B cell (primary cell): ENCODE data around the gene FAIM2. TPM values are rescaled to one million over a fixed set of nuclear protein-coding genes. Genes with fewer than 3 reads are reported as not detected.

Experiments
- ATAC-seq: fragments of 200-7000 bp; cut with Tn5 transposase; one replicate; pipeline ENCODE4 v1.10.0; 2021; ENCODE audit warnings: low read depth, mild to moderate bottlenecking, moderate number of reproducible peaks, moderate library complexity
- CTCF ChIA-PET: fragments of 350-600 bp; sonication (Branson Sonifier 250); formaldehyde crosslinking; loops from one replicate; lab custom pipeline; 2021; ENCODE audit warnings: antibody characterized with exemption, inconsistent platforms; lab: Charles Lee
- POLR2A ChIA-PET: fragments of 350-600 bp; sonication (Branson Sonifier 250); formaldehyde crosslinking; loops from one replicate; lab custom pipeline; 2021; ENCODE audit warnings: antibody characterized with exemption; lab: Charles Lee
- DNase-seq: peaks from one replicate; pipeline ENCODE4 v3.0.0; 2013
- H2AFZ ChIP-seq: 2 replicates; pipeline ENCODE4 v1.6.1; 2012; ENCODE audit warnings: mild to moderate bottlenecking, low read depth, low read length; ENCODE audit not compliant: insufficient read depth, poor library complexity, severe bottlenecking
- H3K27ac ChIP-seq, 2 donors: 1 replicate in 1 of 2; 2 replicates in 1 of 2; pipeline ENCODE4 v1.5.1; 2012 to 2013; ENCODE audit warnings: low read length in 2 of 2, mild to moderate bottlenecking in 2 of 2, moderate library complexity in 1 of 2
- H3K27me3 ChIP-seq, 4 experiments: fragments of 200-600 bp in 1 of 4; sonication (generic) in 1 of 4; replicated peaks in 1 of 4; 1 replicate in 2 of 4; 2 replicates in 2 of 4; pipeline versions ENCODE4 v1.6.1 to v1.7.0; 2013 to 2016; ENCODE audit warnings: low read length in 3 of 4, mild to moderate bottlenecking in 2 of 4, mixed read lengths in 1 of 4, moderate library complexity in 1 of 4; ENCODE audit not compliant: insufficient read depth in 4 of 4, control insufficient read depth in 3 of 4; ENCODE audit errors: control extremely low read depth in 1 of 4
- H3K36me3 ChIP-seq, 2 experiments: replicated peaks in 1 of 2; 1 replicate in 1 of 2; 2 replicates in 1 of 2; pipeline versions ENCODE4 v1.6.1 to v1.7.1; 2013; ENCODE audit warnings: low read length in 1 of 2; ENCODE audit not compliant: insufficient read depth in 2 of 2, control insufficient read depth in 1 of 2; ENCODE audit errors: control extremely low read depth in 1 of 2, extremely low read depth in 1 of 2
- H3K4me1 ChIP-seq, 2 donors: fragments of 200-600 bp in 1 of 2; sonication (generic) in 1 of 2; 1 replicate in 1 of 2; 2 replicates in 1 of 2; pipeline versions ENCODE4 v1.5.1 to v1.6.1; 2013 to 2017; ENCODE audit warnings: low read length in 2 of 2; ENCODE audit not compliant: control insufficient read depth in 2 of 2, insufficient read depth in 2 of 2
- H3K4me2 ChIP-seq: replicated peaks from 2 replicates; pipeline ENCODE3; 2012; ENCODE audit warnings: mild to moderate bottlenecking, low read depth, low read length; ENCODE audit not compliant: poor library complexity, severe bottlenecking
- H3K4me3 ChIP-seq, 5 experiments: fragments of 200-600 bp in 1 of 5; sonication (generic) in 1 of 5; 1 replicate in 3 of 5; 2 replicates in 2 of 5; pipeline versions ENCODE4 v1.5.1 to v1.7.0; 2011 to 2016; ENCODE audit warnings: low read length in 4 of 5, mild to moderate bottlenecking in 4 of 5, low read depth in 2 of 5, control low read depth in 1 of 5, moderate library complexity in 1 of 5; ENCODE audit not compliant: insufficient read depth in 1 of 5; ENCODE audit errors: control extremely low read depth in 1 of 5, extremely low read depth in 1 of 5
- H3K79me2 ChIP-seq: fragments of 200-600 bp; sonication (generic); one replicate; pipeline ENCODE4 v1.6.0; 2016; ENCODE audit warnings: low read length; ENCODE audit not compliant: control insufficient read depth, insufficient read depth
- H3K9ac ChIP-seq: fragments of 200-600 bp; sonication (generic); 2 replicates; pipeline ENCODE4 v1.6.1; 2017; ENCODE audit warnings: mild to moderate bottlenecking, low read length, moderate library complexity
- H3K9me3 ChIP-seq, 3 donors: one replicate each; pipeline versions ENCODE4 v1.6.1 to v1.7.1; 2013; ENCODE audit warnings: low read length in 2 of 3; ENCODE audit not compliant: control insufficient read depth in 2 of 3, insufficient read depth in 1 of 3; ENCODE audit errors: control extremely low read depth in 1 of 3
- H4K20me1 ChIP-seq: 2 replicates; pipeline ENCODE4 v1.6.0; 2012; ENCODE audit warnings: mild to moderate bottlenecking, low read length; ENCODE audit not compliant: insufficient read depth, control insufficient read depth, poor library complexity, severe bottlenecking
- H3K27ac Mint-ChIP-seq: one replicate; pipeline ENCODE4 v1.8.0; 2021; ENCODE audit warnings: mixed read lengths
- H3K27me3 Mint-ChIP-seq: one replicate; pipeline ENCODE4 v1.8.0; 2021; ENCODE audit warnings: mixed read lengths
- H3K4me1 Mint-ChIP-seq: one replicate; pipeline ENCODE4 v1.8.0; 2021; ENCODE audit warnings: mixed read lengths
- H3K4me3 Mint-ChIP-seq: one replicate; pipeline ENCODE4 v1.8.0; 2021; ENCODE audit warnings: mixed read lengths
- H3K9me3 Mint-ChIP-seq: one replicate; pipeline ENCODE4 v1.8.0; 2022; ENCODE audit warnings: mixed read lengths; ENCODE audit not compliant: insufficient read depth
- CTCF ChIP-seq: fragments of 200-600 bp; IDR thresholded peaks from one replicate; pipeline ENCODE4 v1.8.0; 2022; ENCODE audit warnings: antibody characterized with exemption, mild to moderate bottlenecking
- EZH2 ChIP-seq: IDR thresholded peaks from 2 replicates; pipeline ENCODE4 v1.6.1; 2012; ENCODE audit warnings: borderline replicate concordance, low read depth, mild to moderate bottlenecking, moderate library complexity, low read length; ENCODE audit not compliant: insufficient read depth, poor library complexity, severe bottlenecking
- WGBS: methylation state at CpG from one replicate; pipeline ENCODE4 v1.1.5; 2013; ENCODE audit warnings: missing lambda C conversion rate; ENCODE audit not compliant: insufficient coverage; 5-methylcytosine and 5-hydroxymethylcytosine counted together
- intact Hi-C: fragments of 100-400 bp; cut with micrococcal nuclease; formaldehyde crosslinking; loops from one replicate; pipeline ENCODE4 v1.10.0; 2022
- polyA plus RNA-seq: library from polyadenylated mRNA; depleted of rRNA; stranded (reverse); fragments of >200 nt; gene quantifications from 2 replicates; pipeline ENCODE4 v1.2.3, GENCODE V29; 2012
- total RNA-seq, 2 donors: library from RNA; stranded (reverse); fragments of 120-200 nt in 1 of 2; gene quantifications; 1 replicate in 1 of 2; 2 replicates in 1 of 2; pipeline versions ENCODE4 v1.2.3 to v1.2.4, GENCODE V29; 2013 to 2022

The FAIM2 gene
- total and polyA plus RNA-seq, 2 donors (not counting 1 experiment from before 2014, with no cell fraction given), result not detected

- 96% methylated on average over 1 of the region's 3 CpGs for WGBS
- DNase-seq, result no peak
These were observed 17.6 kb upstream of the FAIM2 start for GRCh38 chr12:49921299-49921698.

GRCh38 chr12:49920915-49921286 is 17.2 kb upstream of the FAIM2 start:
- no peaks in the 10 kb centered on the region for H3K36me3 ChIP-seq
- TF ChIP-seq EZH2 (no peak), CTCF (no peak)
- Mint-ChIP-seq H3K4me1 (no peaks in the 10 kb centered on the region), H3K4me3 (no peak overlapping the region), H3K9me3 (no peaks in the 10 kb centered on the region), H3K27me3 (peaks cover 9% of the 10 kb centered on the region), H3K27ac (no peak overlapping the region)
- DNase-seq, result no peak
- intact Hi-C loops, result no loop called here
- peaks cover 0 to 4% (median 0%) of the 10 kb centered on the region in 4 experiments for H3K27me3 ChIP-seq
- no peaks in the 10 kb centered on the region for H3K4me1 ChIP-seq
- H3K9ac ChIP-seq, result no peak overlapping the region
- H3K27ac ChIP-seq, result no peak overlapping the region
- no peak for ATAC-seq
- H3K9me3 ChIP-seq, result no peaks in the 10 kb centered on the region
- H3K4me3 ChIP-seq, result no peak overlapping the region
- H2AFZ ChIP-seq, result no peak overlapping the region
- no peaks in the 10 kb centered on the region for H3K79me2 ChIP-seq
- no peaks in the 10 kb centered on the region for H4K20me1 ChIP-seq
- H3K4me2 ChIP-seq, result no peak overlapping the region
- ChIA-PET POLR2A (no interaction called here), CTCF (no interaction called here)
- WGBS, result 60% methylated on average over 1 of the region's 3 CpGs

More at GRCh38 chr12:49921299-49921698, 17.6 kb upstream of the FAIM2 start:
- Histone ChIP-seq H3K27me3 (peaks cover 0 to 4% (median 0%) of the 10 kb centered on the region in 4 experiments), H3K27ac (no peak overlapping the region), H3K9me3 (no peaks in the 10 kb centered on the region), H4K20me1 (no peaks in the 10 kb centered on the region), H2AFZ (no peak overlapping the region), H3K4me2 (no peak overlapping the region), H3K79me2 (no peaks in the 10 kb centered on the region), H3K9ac (no peak overlapping the region), H3K4me3 (no peak overlapping the region), H3K4me1 (no peaks in the 10 kb centered on the region), H3K36me3 (no peaks in the 10 kb centered on the region)
- ChIA-PET CTCF (no interaction called here), POLR2A (no interaction called here)
- TF ChIP-seq EZH2 (no peak), CTCF (no peak)
- no peak overlapping the region for H3K27ac Mint-ChIP-seq
- intact Hi-C loops, result no loop called here
- peaks cover 9% of the 10 kb centered on the region for H3K27me3 Mint-ChIP-seq
- no peaks in the 10 kb centered on the region for H3K9me3 Mint-ChIP-seq
- no peaks in the 10 kb centered on the region for H3K4me1 Mint-ChIP-seq
- ATAC-seq, result no peak
- no peak overlapping the region for H3K4me3 Mint-ChIP-seq
